RWPE1 (cell line): ENCODE data around the gene CFAP410.

Experiments
- CTCF ChIA-PET: fragments of 350-600 bp; sonication (Branson Sonifier 250); formaldehyde crosslinking; extraction: SDS; loops from one replicate; lab custom pipeline; 2021; lab: Yijun Ruan, JAX
- POLR2A ChIA-PET: fragments of 400-600 bp; formaldehyde crosslinking; extraction: SDS; loops from one replicate; lab custom pipeline; 2020; ENCODE audit warnings: antibody characterized with exemption; ENCODE audit not compliant: low non-redundant PET; lab: Yijun Ruan, JAX
- DNase-seq: peaks from one replicate; pipeline ENCODE4 v3.0.0; 2012; ENCODE audit warnings: low spot score
- H3K27ac ChIP-seq: fragments of 450-650 bp; 2 replicates; pipeline ENCODE4 v1.5.1; 2017
- CTCF ChIP-seq: fragments of 450-650 bp; conservative IDR thresholded peaks from 2 replicates; pipeline ENCODE4 v1.5.1; 2017; ENCODE audit warnings: low read depth, mild to moderate bottlenecking

Gene CFAP410

GRCh38 chr21:44314128-44314527 lies 25.1 kb downstream of the CFAP410 start:
- DNase-seq: no peak
- POLR2A ChIA-PET: no interaction called here
- TF ChIP-seq CTCF: no peak
- CTCF ChIA-PET: interaction anchor here (0.7 kb wide), 1 partner anchor 15 kb away, joined by 3 read pairs; no protein-coding TSS in a partner anchor
- H3K27ac ChIP-seq: no peak overlapping the region

- ChIA-PET POLR2A (no interaction called here), CTCF (interaction anchor here (0.7 kb wide), 1 partner anchor 15 kb away, joined by 3 read pairs; no protein-coding TSS in a partner anchor)
- no peak overlapping the region for H3K27ac ChIP-seq
- TF ChIP-seq CTCF: no peak
- no peak for DNase-seq
Measured at GRCh38 chr21:44313451-44313850, 25.7 kb downstream of the CFAP410 start.

GRCh38 chr21:44312716-44313115 lies 26.5 kb downstream of the CFAP410 start:
- POLR2A ChIA-PET: no interaction called here
- TF ChIP-seq CTCF: no peak
- no peak for DNase-seq
- no peak overlapping the region for H3K27ac ChIP-seq
- CTCF ChIA-PET: no interaction called here

- ChIA-PET POLR2A (no interaction called here), CTCF (no interaction called here)
Measured at GRCh38 chr21:44312089-44312488, 27.1 kb downstream of the CFAP410 start.

GRCh38 chr21:44310628-44311507 lies 28.3 kb downstream of the CFAP410 start:
- POLR2A ChIA-PET: no interaction called here
- no peak overlapping the region for H3K27ac ChIP-seq
- no peak for DNase-seq
- CTCF ChIA-PET: interaction anchor here (0.6 kb wide), 1 partner anchor 92 kb away, joined by 6 read pairs; no protein-coding TSS in a partner anchor
- no peak for TF ChIP-seq CTCF

More at GRCh38 chr21:44312089-44312488, 27.1 kb downstream of the CFAP410 start:
- no peak for DNase-seq
- H3K27ac ChIP-seq: no peak overlapping the region
- no peak for TF ChIP-seq CTCF

- CTCF ChIA-PET: no interaction called here
- no peak for TF ChIP-seq CTCF
- H3K27ac ChIP-seq: no peak overlapping the region
- DNase-seq: no peak
- POLR2A ChIA-PET: no interaction called here
Measured at GRCh38 chr21:44306936-44307704, 32.1 kb downstream of the CFAP410 start.
